22Rv1 (cell line): ENCODE results near the gene NDFIP2.

Experiments
- CTCF ChIP-seq: fragments of 450-650 bp; IDR thresholded peaks from 2 replicates; pipeline ENCODE4 v1.5.1; 2017; ENCODE audit warnings: mild to moderate bottlenecking
- ZFX ChIP-seq: fragments of 450-650 bp; IDR thresholded peaks from 2 replicates; pipeline ENCODE4 v1.6.1; 2017; ENCODE audit warnings: antibody characterized with exemption, borderline replicate concordance

- TF ChIP-seq CTCF (no peak), ZFX (no peak)
Observed at GRCh38 chr13:79470666-79471065, 10.3 kb upstream of the NDFIP2 start.
